K562 (cell line): Measurements from ENCODE around the gene UNKL. TPM values are rescaled to one million over a fixed set of nuclear protein-coding genes. Genes with fewer than 3 reads are reported as not detected.

Source experiments
- ATAC-seq: fragments of 200-7000 bp; cut with Tn5 transposase; 3 replicates; pipeline ENCODE4 v1.9.1; 2020; ENCODE audit warnings: moderate library complexity
- BruUV-seq: library from RNA; stranded (reverse); fragments of 400-500 nt; replicated peaks from 2 replicates; lab custom pipeline; 2021; lab: Mats Ljungman, UMichigan
- CTCF ChIA-PET: fragments of 300-600 bp; formaldehyde crosslinking; extraction: SDS; loops from one replicate; lab custom pipeline; 2021; ENCODE audit warnings: low intra/inter-chr PET ratio; lab: Yijun Ruan, JAX
- POLR2A ChIA-PET: fragments of 300-600, 350-650 bp; sonication (Branson Sonifier 250); formaldehyde crosslinking; extraction: SDS; loops from one replicate; lab custom pipeline; 2021; ENCODE audit warnings: antibody characterized with exemption, inconsistent platforms; lab: Yijun Ruan, JAX
- DNase-seq, 4 experiments: peaks; one replicate each; pipeline versions ENCODE4 v3.0.0 to v3.0.0-alpha.2; 2011 to 2018; ENCODE audit warnings: low spot score in 3 of 4, mixed read lengths in 3 of 4; ENCODE audit errors: extremely low read depth in 1 of 4
- FAIRE-seq: peaks from 2 replicates; lab custom pipeline; 2011; peaks lifted over from hg19 to GRCh38; lab: Jason Lieb, UNC
- H2AFZ ChIP-seq: 2 replicates; pipeline ENCODE4 v1.6.0; 2011; ENCODE audit warnings: low read depth, low read length, control low read depth, inconsistent platforms
- H3K27ac ChIP-seq: fragments of 200-600 bp; 3 replicates; pipeline ENCODE4 v1.8.0; 2011; ENCODE audit warnings: low read depth, mild to moderate bottlenecking, control low read depth, inconsistent platforms, low read length, moderate library complexity, mixed read lengths; ENCODE audit errors: extremely low read depth
- H3K27me3 ChIP-seq, 2 experiments: fragments of 300-600 bp in 1 of 2; 2 replicates in 1 of 2; 3 replicates in 1 of 2; pipeline versions ENCODE4 v1.6.0 to v1.8.0; 2011; ENCODE audit warnings: inconsistent platforms in 2 of 2, low read length in 2 of 2, mild to moderate bottlenecking in 1 of 2, mixed read lengths in 1 of 2, moderate library complexity in 1 of 2; ENCODE audit not compliant: control insufficient read depth in 2 of 2, insufficient read depth in 2 of 2
- H3K36me3 ChIP-seq: fragments of 300-600 bp; 3 replicates; pipeline ENCODE4 v1.8.0; 2011; ENCODE audit warnings: mild to moderate bottlenecking, low read length, inconsistent platforms; ENCODE audit not compliant: control insufficient read depth, insufficient read depth
- H3K4me1 ChIP-seq, 2 experiments: fragments of 200-600 bp in 1 of 2; replicated peaks in 1 of 2; 2 replicates in 1 of 2; 3 replicates in 1 of 2; pipeline versions ENCODE4 v1.5.1 to v1.8.0; 2011; ENCODE audit warnings: inconsistent platforms in 2 of 2, low read length in 2 of 2, mild to moderate bottlenecking in 1 of 2, mixed read lengths in 1 of 2, moderate library complexity in 1 of 2; ENCODE audit not compliant: control insufficient read depth in 2 of 2, insufficient read depth in 2 of 2
- H3K4me2 ChIP-seq: 2 replicates; pipeline ENCODE4 v1.6.1; 2011; ENCODE audit warnings: low read length, control low read depth, inconsistent platforms, mixed read lengths; ENCODE audit not compliant: insufficient read depth
- H3K4me3 ChIP-seq: fragments of 200-600 bp; sonication (generic), shearing (Covaris generic); 2 replicates; pipeline ENCODE4 v1.5.1; 2016; ENCODE audit warnings: control low read depth, inconsistent platforms
- H3K79me2 ChIP-seq: fragments of 200-600 bp; 3 replicates; pipeline ENCODE4 v1.8.0; 2011; ENCODE audit warnings: low read length, inconsistent platforms; ENCODE audit not compliant: control insufficient read depth, insufficient read depth
- H3K9ac ChIP-seq, 2 experiments: 2 replicates each; pipeline versions ENCODE4 v1.6.0 to v1.6.1; 2011; ENCODE audit warnings: low read depth in 2 of 2, low read length in 2 of 2, control low read depth in 1 of 2, inconsistent platforms in 1 of 2, mild to moderate bottlenecking in 1 of 2, mixed read lengths in 1 of 2; ENCODE audit not compliant: insufficient read depth in 1 of 2
- H3K9me1 ChIP-seq: one replicate; pipeline ENCODE4 v1.6.0; 2011; ENCODE audit warnings: inconsistent platforms, mild to moderate bottlenecking, low read length, moderate library complexity; ENCODE audit not compliant: control insufficient read depth, insufficient read depth
- H3K9me3 ChIP-seq: replicated peaks from 2 replicates; pipeline ENCODE4 v1.5.1; 2011; ENCODE audit warnings: low read depth, low read length, inconsistent platforms; ENCODE audit not compliant: control insufficient read depth, insufficient read depth
- H4K20me1 ChIP-seq: replicated peaks from 2 replicates; pipeline ENCODE4 v1.6.1; 2011; ENCODE audit warnings: low read length, inconsistent platforms, mixed read lengths; ENCODE audit not compliant: control insufficient read depth, insufficient read depth
- HDAC2 ChIP-seq: fragments of 450-650 bp; IDR thresholded peaks from 2 replicates; pipeline ENCODE4 v1.6.1; 2016; ENCODE audit warnings: mild to moderate bottlenecking
- HNRNPK ChIP-seq: fragments of 200-400 bp; formaldehyde crosslinking; IDR thresholded peaks from one replicate; pipeline ENCODE4 v1.6.1; 2018; ENCODE audit warnings: mild to moderate bottlenecking, low read depth, low read length; ENCODE audit not compliant: poor library complexity, severe bottlenecking
- JUND ChIP-seq, 2 experiments: IDR thresholded peaks; 2 replicates in 1 of 2; 3 replicates in 1 of 2; pipeline ENCODE4 v1.6.1; 2011; ENCODE audit warnings: borderline replicate concordance in 2 of 2, low read depth in 2 of 2, low read length in 2 of 2, improper control_type of control experiment in 1 of 2, missing biosample characterization in 1 of 2, missing genetic modification characterization in 1 of 2, missing genetic modification reagents in 1 of 2
- MAFG ChIP-seq: fragments of 450-650 bp; conservative IDR thresholded peaks from 2 replicates; pipeline ENCODE4 v1.6.1; 2016; ENCODE audit warnings: missing genetic modification characterization, missing compliant biosample characterization
- POLR3A ChIP-seq: IDR thresholded peaks from 2 replicates; pipeline ENCODE4 v1.6.1; 2011; ENCODE audit warnings: borderline replicate concordance, mild to moderate bottlenecking, moderate library complexity; ENCODE audit not compliant: insufficient read length, insufficient read depth; ENCODE audit errors: extremely low read depth
- RBM14 ChIP-seq: fragments of 200-400 bp; formaldehyde crosslinking; IDR thresholded peaks from 2 replicates; pipeline ENCODE4 v1.6.1; 2018; ENCODE audit warnings: low read depth, mild to moderate bottlenecking, low read length, moderate library complexity, borderline replicate concordance; ENCODE audit not compliant: insufficient read depth
- RBM15 ChIP-seq: fragments of 200-400 bp; formaldehyde crosslinking; IDR thresholded peaks from 2 replicates; pipeline ENCODE4 v1.6.1; 2018; ENCODE audit warnings: mild to moderate bottlenecking, low read length, moderate library complexity; ENCODE audit not compliant: insufficient read depth
- SMARCB1 ChIP-seq: IDR thresholded peaks from 2 replicates; pipeline ENCODE4 v1.6.1; 2011; ENCODE audit warnings: improper control_type of control experiment, low read depth; ENCODE audit not compliant: insufficient read length
- SRF ChIP-seq, 2 experiments: fragments of 250-450, 450-650 bp in 1 of 2; sonication (Bioruptor Pico) in 1 of 2; sonication (generic) in 1 of 2; formaldehyde crosslinking; IDR thresholded peaks; 2 replicates each; pipeline versions ENCODE4 v1.5.0 to v1.5.1; 2020 to 2022; ENCODE audit warnings: mild to moderate bottlenecking in 1 of 2, missing genetic modification reagents in 1 of 2
- STAT5B ChIP-seq: fragments of 250-450 bp; sonication (Bioruptor Pico); IDR thresholded peaks from 2 replicates; pipeline ENCODE4 v1.8.0; 2021; ENCODE audit warnings: mild to moderate bottlenecking, inconsistent platforms
- VEZF1 ChIP-seq: fragments of 200-800 bp; sonication (Bioruptor generic); IDR thresholded peaks from 2 replicates; pipeline ENCODE4 v1.6.1; 2017; ENCODE audit warnings: missing genetic modification characterization, missing compliant biosample characterization
- ZNF165 ChIP-seq: fragments of 250-450 bp; sonication (Bioruptor Pico); IDR thresholded peaks from 2 replicates; pipeline ENCODE4 v1.4.0; 2020; ENCODE audit warnings: borderline replicate concordance
- ZNF449 ChIP-seq: fragments of 250-450 bp; sonication (Bioruptor Pico); IDR thresholded peaks from 2 replicates; pipeline ENCODE4 v1.8.0; 2022; ENCODE audit warnings: moderate library complexity, mild to moderate bottlenecking, inconsistent platforms
- ZNF740 ChIP-seq, 3 experiments: fragments of 200-800 bp in 1 of 3; sonication (Bioruptor generic) in 1 of 3; sonication (generic) in 1 of 3; formaldehyde crosslinking in 1 of 3; IDR thresholded peaks; 2 replicates each; pipeline versions ENCODE4 v1.6.1 to v1.8.0; 2016 to 2022; ENCODE audit warnings: mild to moderate bottlenecking in 2 of 3, missing compliant biosample characterization in 2 of 3, missing genetic modification characterization in 2 of 3, missing genetic modification reagents in 1 of 3
- WGBS: fragments of 100-300 bp; shearing (Covaris generic); methylation state at CpG from one replicate; pipeline ENCODE4 v1.1.6; 2016; ENCODE audit warnings: low coverage, mixed read lengths; ENCODE audit not compliant: insufficient coverage; ENCODE audit errors: missing lambda C conversion rate; 5-methylcytosine and 5-hydroxymethylcytosine counted together
- in situ Hi-C: fragments of 300-500 bp; cut with MboI; formaldehyde crosslinking; loops from 4 replicates; pipeline ENCODE4 v1.15.0; 2018; ENCODE audit warnings: inconsistent platforms, mixed read lengths
- intact Hi-C: fragments of 100-400 bp; cut with micrococcal nuclease; formaldehyde crosslinking; loops from 2 replicates; pipeline ENCODE4 v1.14.2; 2022
- polyA plus RNA-seq, 8 experiments: library from polyadenylated mRNA; depleted of rRNA in 4 of 8; stranded (reverse) in 5 of 8; unstranded in 3 of 8; fragments of >200 nt; fragmentation: Nextera tagmentation in 2 of 8; fragmentation: Illumina TruSeq in 1 of 8; extraction: Ambion mirVana in 2 of 8; extraction: Trizol in 1 of 8; gene quantifications; 2 replicates each; pipeline versions ENCODE4 v1.2.1 to v1.2.3, GENCODE V29; 2011 to 2014; ENCODE audit warnings: inconsistent platforms in 1 of 8, missing spikeins in 1 of 8
- total RNA-seq, 7 experiments: library from RNA; depleted of rRNA in 6 of 7; stranded (reverse); fragments of >200 nt in 6 of 7; fragmentation: Illumina TruSeq in 2 of 7; extraction: Trizol in 2 of 7; gene quantifications; 2 replicates each; pipeline versions ENCODE4 v1.2.1 to v1.2.3, GENCODE V29; 2011 to 2021; ENCODE audit warnings: low replicate concordance in 1 of 7

The UNKL gene
- total and polyA plus RNA-seq, 9 of the 15 experiments (the other 6 are each of a cell fraction or from before 2014, with no cell fraction given), result 0.37 to 30.2 (median 5.1) TPM

GRCh38 chr16:1403733-1404132 is 10.8 kb downstream of the UNKL start:
- POLR2A ChIA-PET, result interaction anchor here (0.6 to 0.9 kb wide), 2 partner anchors 25 to 306 kb away, joined by 3 read pairs; no protein-coding TSS in a partner anchor
- no peak for FAIRE-seq
- no peak overlapping the region for H3K4me2 ChIP-seq
- no peak overlapping the region for H3K27ac ChIP-seq
- CTCF ChIA-PET, result no interaction called here
- ATAC-seq, result no peak
- no peaks in the 10 kb centered on the region for H3K9me1 ChIP-seq
- no TSS peak for BruUV-seq
- H3K4me3 ChIP-seq, result no peak overlapping the region
- H3K4me1 ChIP-seq, result peaks cover 4 to 42% of the 10 kb centered on the region in 2 experiments; a peak in 3 of 5 replicates
- intact Hi-C loops (no loop called here), in situ Hi-C loops (no loop called here)
- H4K20me1 ChIP-seq, result peaks cover 7% of the 10 kb centered on the region; the same call in 1 of the 2 replicates
- no peaks in the 10 kb centered on the region for H3K9me3 ChIP-seq
- H2AFZ ChIP-seq, result no peak overlapping the region
- H3K36me3 ChIP-seq, result no peaks in the 10 kb centered on the region
- H3K27me3 ChIP-seq, result no peaks in the 10 kb centered on the region
- DNase-seq, result no peak
- no peak overlapping the region for H3K9ac ChIP-seq
- peaks cover 3% of the 10 kb centered on the region; the same call in 1 of the 3 replicates for H3K79me2 ChIP-seq
- 49% methylated on average over 14 of the region's 14 CpGs for WGBS
- TF ChIP-seq ZNF449 (CRISPR knock-in tag) (no peak), RBM15 (no peak), SRF (CRISPR knock-in tag; IDR thresholded peaks at IDR 0.05) (no peak), STAT5B (CRISPR knock-in tag) (no peak), HDAC2 (no peak), ZNF165 (CRISPR knock-in tag) (no peak), SMARCB1 (no peak), HNRNPK (no peak), JUND (IDR thresholded peaks at IDR 0.05; ENCODE audit: borderline replicate concordance, low read depth, low read length) (no peak), JUND (tag; IDR thresholded peaks at IDR 0.05; ENCODE audit: borderline replicate concordance, low read depth, low read length) (no peak), VEZF1 (CRISPR knock-in tag) (no peak), MAFG (no peak), POLR3A (no peak), RBM14 (no peak), ZNF740 (CRISPR knock-in tag; IDR thresholded peaks at IDR 0.05) (no peak), ZNF740 (tag; IDR thresholded peaks at IDR 0.05) (no peak)
